Esophagus muscularis mucosa (tissue), 4 donors: ENCODE measurements around the gene INO80D. TPM values are rescaled to one million over a fixed set of nuclear protein-coding genes. Genes with fewer than 3 reads are reported as not detected.

Source experiments
- DNase-seq: peaks from one replicate; pipeline ENCODE4 v3.0.0-alpha.2; 2017; ENCODE audit errors: extremely low spot score
- H3K27ac ChIP-seq, 4 donors: fragments of 200-600 bp; sonication (generic); replicated peaks in 1 of 4; 1 replicate in 3 of 4; 2 replicates in 1 of 4; pipeline ENCODE4 v1.5.1; 2016 to 2019; ENCODE audit warnings: mild to moderate bottlenecking in 1 of 4
- H3K27me3 ChIP-seq, 4 donors: fragments of 200-600 bp; sonication (generic); one replicate each; pipeline versions ENCODE4 v1.5.1 to v1.6.0; 2016 to 2019
- H3K36me3 ChIP-seq, 4 donors: fragments of 200-600 bp; sonication (generic); one replicate each; pipeline ENCODE4 v1.5.1; 2016 to 2019
- H3K4me1 ChIP-seq, 4 donors: fragments of 200-600 bp; sonication (generic); one replicate each; pipeline ENCODE4 v1.5.1; 2016 to 2019
- H3K4me3 ChIP-seq, 4 donors: fragments of 200-600 bp; sonication (generic); 1 replicate in 2 of 4; 2 replicates in 2 of 4; pipeline ENCODE4 v1.5.1; 2016 to 2019; ENCODE audit warnings: mild to moderate bottlenecking in 4 of 4, moderate library complexity in 1 of 4
- H3K9me3 ChIP-seq, 4 donors: fragments of 200-600 bp; sonication (generic); 1 replicate in 3 of 4; 2 replicates in 1 of 4; pipeline ENCODE4 v1.5.1; 2016 to 2019
- EP300 ChIP-seq: sonication (generic); formaldehyde crosslinking; IDR thresholded peaks from one replicate; pipeline ENCODE4 v1.6.1; 2017; ENCODE audit warnings: antibody characterized with exemption
- POLR2A ChIP-seq: fragments of 450-650 bp; IDR thresholded peaks from one replicate; pipeline ENCODE4 v1.6.1; 2017; ENCODE audit warnings: antibody characterized with exemption, moderate library complexity, mild to moderate bottlenecking, low read depth
- POLR2AphosphoS5 ChIP-seq, 2 donors: sonication (generic); formaldehyde crosslinking; IDR thresholded peaks; one replicate each; pipeline ENCODE4 v1.6.1; 2017; ENCODE audit warnings: antibody characterized with exemption in 2 of 2
- WGBS: methylation state at CpG from one replicate; pipeline ENCODE4 v1.1.5; 2018; 5-methylcytosine and 5-hydroxymethylcytosine counted together
- intact Hi-C: fragments of 100-400 bp; cut with DNase I; formaldehyde crosslinking; loops from one replicate; pipeline ENCODE4 v1.15.1; 2023
- total RNA-seq, 4 donors: library from RNA; depleted of rRNA; stranded (reverse); fragments of >200 nt; gene quantifications; one replicate each; pipeline versions ENCODE4 v1.1.0 to v1.2.1, GENCODE V29; 2016
- TF ChIP-seq, protein P1 (sequence below), 3 experiments: fragments of 200-600 bp in 2 of 3; fragments of 450-650 bp in 1 of 3; sonication (generic) in 2 of 3; IDR thresholded peaks; one replicate each; pipeline ENCODE4 v1.5.1; 2017 to 2019; ENCODE audit warnings: antibody characterized with exemption in 3 of 3, mild to moderate bottlenecking in 2 of 3, moderate library complexity in 1 of 3

INO80D gene
- total RNA-seq, 4 donors from 2014 or later: 11.1 to 19.9 (median 16.2) TPM

- DNase-seq: no peak
- H3K36me3 ChIP-seq: peaks cover 10 to 51% (median 31%) of the 10 kb centered on the region in 4 donors
- 95% methylated on average over 6 of the region's 8 CpGs for WGBS
- TF ChIP-seq POLR2A (no peak), POLR2AphosphoS5 (IDR thresholded peaks at IDR 0.05) (no peak), EP300 (no peak)
- TF ChIP-seq, protein P1, sequence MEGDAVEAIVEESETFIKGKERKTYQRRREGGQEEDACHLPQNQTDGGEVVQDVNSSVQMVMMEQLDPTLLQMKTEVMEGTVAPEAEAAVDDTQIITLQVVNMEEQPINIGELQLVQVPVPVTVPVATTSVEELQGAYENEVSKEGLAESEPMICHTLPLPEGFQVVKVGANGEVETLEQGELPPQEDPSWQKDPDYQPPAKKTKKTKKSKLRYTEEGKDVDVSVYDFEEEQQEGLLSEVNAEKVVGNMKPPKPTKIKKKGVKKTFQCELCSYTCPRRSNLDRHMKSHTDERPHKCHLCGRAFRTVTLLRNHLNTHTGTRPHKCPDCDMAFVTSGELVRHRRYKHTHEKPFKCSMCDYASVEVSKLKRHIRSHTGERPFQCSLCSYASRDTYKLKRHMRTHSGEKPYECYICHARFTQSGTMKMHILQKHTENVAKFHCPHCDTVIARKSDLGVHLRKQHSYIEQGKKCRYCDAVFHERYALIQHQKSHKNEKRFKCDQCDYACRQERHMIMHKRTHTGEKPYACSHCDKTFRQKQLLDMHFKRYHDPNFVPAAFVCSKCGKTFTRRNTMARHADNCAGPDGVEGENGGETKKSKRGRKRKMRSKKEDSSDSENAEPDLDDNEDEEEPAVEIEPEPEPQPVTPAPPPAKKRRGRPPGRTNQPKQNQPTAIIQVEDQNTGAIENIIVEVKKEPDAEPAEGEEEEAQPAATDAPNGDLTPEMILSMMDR (IDR thresholded peaks at IDR 0.05): no peak
- H3K4me1 ChIP-seq: peaks cover 0 to 16% (median 0%) of the 10 kb centered on the region in 4 donors
- H3K27ac ChIP-seq: no peak overlapping the region
- H3K27me3 ChIP-seq: no peaks in the 10 kb centered on the region
- intact Hi-C loops: no loop called here
- H3K4me3 ChIP-seq: no peak overlapping the region
- no peaks in the 10 kb centered on the region for H3K9me3 ChIP-seq
Measured at GRCh38 chr2:206031950-206032567, 53.9 kb downstream of the INO80D start.

- DNase-seq: no peak
- H3K4me3 ChIP-seq: no peak overlapping the region
Measured at GRCh38 chr2:206031162-206031784, 54.7 kb downstream of the INO80D start.

DNA sequence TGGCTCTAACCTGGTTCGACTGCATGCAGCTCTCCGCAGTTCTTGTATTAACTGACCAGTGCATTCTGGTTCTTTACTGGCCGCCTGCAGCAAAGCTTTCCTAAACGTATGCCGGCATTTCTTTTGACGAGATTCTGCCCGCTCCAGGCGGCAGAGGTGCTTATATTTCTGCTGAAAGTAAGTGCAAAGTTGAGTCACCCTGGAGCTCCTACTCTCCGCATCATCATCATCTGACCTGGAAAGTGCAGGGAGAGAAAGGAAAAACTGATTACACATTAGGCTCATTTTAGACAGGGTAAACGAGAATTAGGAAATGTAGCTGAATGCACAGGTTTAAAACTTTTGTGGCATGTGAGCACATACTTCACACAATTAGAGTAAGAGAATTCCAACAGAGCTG lies 57.9 kb downstream of the INO80D start:
- TF ChIP-seq, protein P1 (IDR thresholded peaks at IDR 0.05): no peak
- TF ChIP-seq POLR2AphosphoS5 (IDR thresholded peaks at IDR 0.05) (no peak), EP300 (no peak), POLR2A (no peak)
- intact Hi-C loops: no loop called here
- no peak for DNase-seq
- Histone ChIP-seq H3K27me3 (no peaks in the 10 kb centered on the region), H3K4me1 (peaks cover 0 to 16% (median 0%) of the 10 kb centered on the region in 4 donors), H3K4me3 (no peak overlapping the region), H3K9me3 (no peaks in the 10 kb centered on the region), H3K36me3 (peaks cover 13 to 52% (median 36%) of the 10 kb centered on the region in 4 donors), H3K27ac (no peak overlapping the region)
- 92% methylated on average over 10 of the region's 10 CpGs for WGBS

More at GRCh38 chr2:206031162-206031784, 54.7 kb downstream of the INO80D start:
- Histone ChIP-seq H3K9me3 (no peaks in the 10 kb centered on the region), H3K36me3 (peaks cover 13 to 45% (median 32%) of the 10 kb centered on the region in 4 donors), H3K4me1 (peaks cover 0 to 16% (median 0%) of the 10 kb centered on the region in 4 donors), H3K27me3 (no peaks in the 10 kb centered on the region), H3K27ac (no peak overlapping the region)
- no peak for TF ChIP-seq POLR2AphosphoS5 (IDR thresholded peaks at IDR 0.05)
- TF ChIP-seq, protein P1 (IDR thresholded peaks at IDR 0.05): no peak
- TF ChIP-seq POLR2A: no peak
- TF ChIP-seq EP300: no peak
- 86% methylated on average over 11 of the region's 11 CpGs for WGBS
- intact Hi-C loops: no loop called here

- Histone ChIP-seq H3K4me3 (no peak overlapping the region), H3K27ac (no peak overlapping the region), H3K36me3 (peaks cover 23 to 61% (median 39%) of the 10 kb centered on the region in 4 donors), H3K4me1 (no peaks in the 10 kb centered on the region), H3K27me3 (no peaks in the 10 kb centered on the region), H3K9me3 (no peaks in the 10 kb centered on the region)
- intact Hi-C loops: no loop called here
- DNase-seq: no peak
- TF ChIP-seq POLR2A (no peak), POLR2AphosphoS5 (IDR thresholded peaks at IDR 0.05) (no peak), EP300 (no peak)
- TF ChIP-seq, protein P1 (IDR thresholded peaks at IDR 0.05): peak in 1 of 3 experiments; percentile 10
- 82% methylated on average over 8 of the region's 8 CpGs for WGBS
Measured at GRCh38 chr2:206023183-206023582, 62.8 kb downstream of the INO80D start.
